Measurements from ENCODE around the gene NPY5R. TPM values are rescaled to one million over a fixed set of nuclear protein-coding genes. Genes with fewer than 3 reads are reported as not detected.

Gene NPY5R
- total RNA-seq, 1 experiment from 2014 or later = not detected

DNA sequence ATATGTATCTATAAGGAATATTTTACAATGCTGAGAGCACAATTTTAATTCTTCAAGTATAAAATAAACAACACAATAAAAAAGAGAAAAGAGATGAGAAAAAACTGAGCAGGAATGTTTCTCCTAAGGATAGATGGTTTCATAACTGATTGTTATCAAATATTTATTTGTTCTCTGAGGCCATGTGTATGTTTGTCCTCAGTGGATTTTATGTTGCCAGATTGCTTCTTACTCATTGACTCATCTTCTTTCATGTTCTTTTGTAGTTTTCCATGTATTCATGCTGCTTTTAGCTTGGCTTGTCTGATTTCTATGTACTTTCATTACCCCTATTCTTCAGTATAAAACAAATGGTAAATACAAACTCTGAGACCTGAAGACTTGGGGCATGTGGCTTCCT is 41.2 kb downstream of the NPY5R start:
- in situ Hi-C loops (cut with HindIII; ENCODE audit: low pct_unique_long_range_greater_than_20kb, low sequenced_read_pairs) (no loop called here), intact Hi-C loops (cut with micrococcal nuclease; ENCODE audit: unreplicated experiment) (no loop called here)
- ATAC-seq = no peak
- H3K9me3 ChIP-seq (ENCODE audit: control insufficient read depth, insufficient read depth, low read depth, low read length) = no peaks in the 10 kb centered on the region
- DNase-seq (ENCODE audit: low read depth, low spot score) = no peak
- BruUV-seq (replicated peaks) = no TSS peak
- no peaks in the 10 kb centered on the region for H3K36me3 ChIP-seq (ENCODE audit: control insufficient read depth, insufficient read depth, low read length)
- CTCF ChIA-PET = no interaction called here
- no peaks in the 10 kb centered on the region for H3K27me3 ChIP-seq (ENCODE audit: control insufficient read depth, insufficient read depth, low read length)
- TF ChIP-seq POLR2AphosphoS5 (IDR thresholded peaks at IDR 0.05; ENCODE audit: low read depth, low read length) (no peak), CTCF (IDR thresholded peaks at IDR 0.05) (no peak), SIN3A (IDR thresholded peaks at IDR 0.05; ENCODE audit: borderline replicate concordance, insufficient read depth, low read depth, low read length) (no peak), TCF7L2 (IDR thresholded peaks at IDR 0.05; ENCODE audit: low read depth, low read length) (no peak)
- no peak overlapping the region for H3K27ac ChIP-seq (ENCODE audit: low read length)
- POLR2A ChIA-PET = no interaction called here
- H3K4me1 ChIP-seq (ENCODE audit: control insufficient read depth, insufficient read depth, low read length) = no peaks in the 10 kb centered on the region
- H3K4me3 ChIP-seq (ENCODE audit: low read depth in 2 of 2, low read length in 2 of 2) = no peak overlapping the region

GRCh38 chr4:163385466-163385865 is 41.8 kb downstream of the NPY5R start:
- DNase-seq (ENCODE audit: low read depth, low spot score) (no peak), ATAC-seq (no peak)
- no peaks in the 10 kb centered on the region for H3K4me1 ChIP-seq (ENCODE audit: control insufficient read depth, insufficient read depth, low read length)
- H3K36me3 ChIP-seq (ENCODE audit: control insufficient read depth, insufficient read depth, low read length) = no peaks in the 10 kb centered on the region
- in situ Hi-C loops (cut with HindIII; ENCODE audit: low pct_unique_long_range_greater_than_20kb, low sequenced_read_pairs) (no loop called here), intact Hi-C loops (cut with micrococcal nuclease; ENCODE audit: unreplicated experiment) (no loop called here)
- H3K4me3 ChIP-seq (ENCODE audit: low read depth in 2 of 2, low read length in 2 of 2) = no peak overlapping the region
- H3K9me3 ChIP-seq (ENCODE audit: control insufficient read depth, insufficient read depth, low read depth, low read length) = no peaks in the 10 kb centered on the region
- POLR2A ChIA-PET = no interaction called here
- BruUV-seq (replicated peaks) = no TSS peak
- TF ChIP-seq REST (IDR thresholded peaks at IDR 0.05; ENCODE audit: insufficient read depth in 1 of 2, low read depth in 2 of 2, low read length in 1 of 2) = no peak
- TF ChIP-seq CTCF (IDR thresholded peaks at IDR 0.05) = no peak
- TF ChIP-seq POLR2AphosphoS5 (IDR thresholded peaks at IDR 0.05; ENCODE audit: low read depth, low read length) = no peak
- TF ChIP-seq SIN3A (IDR thresholded peaks at IDR 0.05; ENCODE audit: borderline replicate concordance, insufficient read depth, low read depth, low read length) = no peak
- TF ChIP-seq TCF7L2 (IDR thresholded peaks at IDR 0.05; ENCODE audit: low read depth, low read length) = no peak
- H3K27me3 ChIP-seq (ENCODE audit: control insufficient read depth, insufficient read depth, low read length) = no peaks in the 10 kb centered on the region
- CTCF ChIA-PET = no interaction called here
- H3K27ac ChIP-seq (ENCODE audit: low read length) = no peak overlapping the region

All from Panc1 (cell line).